Epithelial cell of esophagus (primary cell): Measurements from ENCODE around the gene NAPB.

Experiments used
- DNase-seq: peaks from one replicate; pipeline ENCODE4 v3.0.0; 2010; ENCODE audit warnings: low read depth
- H3K4me3 ChIP-seq: 2 replicates; pipeline ENCODE4 v1.5.1; 2011; ENCODE audit warnings: mild to moderate bottlenecking, low read length, control low read depth
- TF ChIP-seq, protein P1 (sequence below): IDR thresholded peaks from 2 replicates; pipeline ENCODE4 v1.5.1; 2011; ENCODE audit warnings: low read depth, mild to moderate bottlenecking, low read length, control low read depth, inconsistent platforms; ENCODE audit not compliant: insufficient read depth; ENCODE audit errors: missing control alignments

The NAPB gene

DNA sequence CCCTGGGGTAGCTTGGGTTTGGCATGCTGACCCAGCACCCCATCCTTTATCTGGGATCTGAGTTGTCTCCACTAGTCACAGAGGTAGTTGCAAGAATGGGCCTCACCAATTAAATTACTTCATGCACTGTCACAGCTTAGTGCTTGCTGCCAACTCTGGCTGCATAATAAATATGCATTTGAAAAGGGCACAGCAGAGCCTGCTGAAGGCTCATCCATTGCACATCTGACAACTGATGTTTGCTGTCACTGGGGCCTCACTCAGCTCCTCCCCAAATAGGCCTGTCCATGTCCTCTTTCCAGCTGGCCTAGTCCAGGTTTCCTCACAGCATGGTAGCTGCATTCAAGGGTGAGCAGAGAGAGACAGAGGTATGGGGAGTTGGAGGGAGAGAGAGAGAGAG, 84.0 kb downstream of the NAPB start:
- H3K4me3 ChIP-seq, result no peak overlapping the region
- no peak for DNase-seq
- TF ChIP-seq, protein P1, sequence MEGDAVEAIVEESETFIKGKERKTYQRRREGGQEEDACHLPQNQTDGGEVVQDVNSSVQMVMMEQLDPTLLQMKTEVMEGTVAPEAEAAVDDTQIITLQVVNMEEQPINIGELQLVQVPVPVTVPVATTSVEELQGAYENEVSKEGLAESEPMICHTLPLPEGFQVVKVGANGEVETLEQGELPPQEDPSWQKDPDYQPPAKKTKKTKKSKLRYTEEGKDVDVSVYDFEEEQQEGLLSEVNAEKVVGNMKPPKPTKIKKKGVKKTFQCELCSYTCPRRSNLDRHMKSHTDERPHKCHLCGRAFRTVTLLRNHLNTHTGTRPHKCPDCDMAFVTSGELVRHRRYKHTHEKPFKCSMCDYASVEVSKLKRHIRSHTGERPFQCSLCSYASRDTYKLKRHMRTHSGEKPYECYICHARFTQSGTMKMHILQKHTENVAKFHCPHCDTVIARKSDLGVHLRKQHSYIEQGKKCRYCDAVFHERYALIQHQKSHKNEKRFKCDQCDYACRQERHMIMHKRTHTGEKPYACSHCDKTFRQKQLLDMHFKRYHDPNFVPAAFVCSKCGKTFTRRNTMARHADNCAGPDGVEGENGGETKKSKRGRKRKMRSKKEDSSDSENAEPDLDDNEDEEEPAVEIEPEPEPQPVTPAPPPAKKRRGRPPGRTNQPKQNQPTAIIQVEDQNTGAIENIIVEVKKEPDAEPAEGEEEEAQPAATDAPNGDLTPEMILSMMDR, result no peak

DNA sequence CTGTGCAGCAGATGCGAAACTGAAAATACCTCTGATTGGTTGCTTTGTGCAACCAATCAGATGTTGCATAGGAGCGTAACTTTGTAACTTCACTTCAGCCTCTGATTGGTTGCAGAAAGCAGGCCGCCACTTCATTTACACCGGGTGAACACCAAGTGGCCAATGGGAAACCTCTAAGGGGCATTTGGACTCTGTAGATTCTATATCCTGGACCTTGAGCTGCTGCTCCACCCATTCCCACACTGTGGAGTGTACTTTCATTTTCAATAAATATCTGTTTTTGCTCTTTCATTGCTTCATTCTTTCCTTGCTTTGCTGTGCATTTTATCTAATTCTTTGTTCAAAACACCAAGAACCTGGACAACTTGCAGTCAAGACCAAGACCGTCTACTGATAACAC, 84.8 kb downstream of the NAPB start:
- TF ChIP-seq, protein P1, result no peak
- no peak overlapping the region for H3K4me3 ChIP-seq
- DNase-seq, result no peak

DNA sequence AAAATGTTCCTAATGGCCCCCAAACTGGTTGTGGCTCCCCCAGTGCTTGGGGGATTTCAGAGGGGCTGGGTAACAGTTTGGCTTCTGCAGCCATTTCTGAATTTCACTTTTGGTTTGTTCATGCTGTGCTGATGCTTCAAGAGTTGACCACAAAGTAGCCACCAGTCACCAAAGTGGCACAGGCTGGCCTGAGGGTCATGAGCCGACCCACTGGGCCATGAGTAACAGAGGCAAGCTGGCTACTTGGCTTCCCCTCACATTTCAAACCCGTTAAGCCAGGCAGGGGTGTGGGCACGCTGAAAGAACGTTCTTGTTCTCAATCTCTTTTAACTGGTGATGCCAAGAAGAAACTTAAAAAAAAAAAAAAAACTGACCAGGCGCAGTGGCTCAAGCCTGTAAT, 85.8 kb downstream of the NAPB start:
- no peak for DNase-seq
- TF ChIP-seq, protein P1, result no peak
- no peak overlapping the region for H3K4me3 ChIP-seq

DNA sequence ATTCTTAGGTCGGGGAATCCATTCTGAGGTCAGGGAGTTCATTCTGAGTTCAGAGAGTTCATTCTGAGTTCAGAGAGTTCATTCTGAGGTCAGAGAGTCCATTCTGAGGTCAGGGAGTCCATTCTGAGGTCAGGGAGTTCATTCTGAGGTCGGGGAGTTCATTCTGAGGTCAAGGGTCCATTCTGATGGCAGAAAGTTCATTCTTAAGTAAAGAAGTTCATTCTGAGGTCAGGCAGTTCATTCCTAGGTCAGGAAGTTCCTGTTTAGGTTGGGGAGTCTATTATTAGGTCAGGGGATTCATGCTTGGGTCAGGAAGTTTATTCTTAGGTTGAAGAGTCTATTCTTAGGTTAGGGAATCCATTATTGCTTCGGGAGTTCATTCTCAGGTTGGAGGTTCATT, 87.2 kb downstream of the NAPB start:
- DNase-seq, result no peak
- TF ChIP-seq, protein P1, result no peak

DNA sequence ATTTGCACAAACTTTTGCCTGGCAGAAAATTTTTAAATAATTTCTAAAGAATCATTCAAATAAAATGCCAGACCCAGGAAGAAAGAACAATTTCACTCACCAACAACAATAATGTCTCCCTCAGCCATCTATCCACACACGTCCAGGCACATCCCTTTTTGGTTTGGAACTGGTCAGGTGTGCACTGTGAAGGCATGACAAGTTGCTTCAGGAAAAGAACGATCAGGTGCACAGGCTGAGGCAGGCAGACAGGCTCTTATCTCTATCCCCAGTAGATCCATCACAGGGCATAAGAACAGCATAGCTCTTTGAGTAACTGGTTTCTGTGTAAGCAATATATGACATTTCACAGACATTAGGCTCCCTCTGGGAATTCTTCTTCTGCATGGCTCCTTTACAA, 88.8 kb downstream of the NAPB start:
- no peak overlapping the region for H3K4me3 ChIP-seq
- DNase-seq, result peak; percentile 4
- TF ChIP-seq, protein P1, result no peak

More for the DNA sequence above, 87.2 kb downstream of the NAPB start:
- no peak overlapping the region for H3K4me3 ChIP-seq

DNA sequence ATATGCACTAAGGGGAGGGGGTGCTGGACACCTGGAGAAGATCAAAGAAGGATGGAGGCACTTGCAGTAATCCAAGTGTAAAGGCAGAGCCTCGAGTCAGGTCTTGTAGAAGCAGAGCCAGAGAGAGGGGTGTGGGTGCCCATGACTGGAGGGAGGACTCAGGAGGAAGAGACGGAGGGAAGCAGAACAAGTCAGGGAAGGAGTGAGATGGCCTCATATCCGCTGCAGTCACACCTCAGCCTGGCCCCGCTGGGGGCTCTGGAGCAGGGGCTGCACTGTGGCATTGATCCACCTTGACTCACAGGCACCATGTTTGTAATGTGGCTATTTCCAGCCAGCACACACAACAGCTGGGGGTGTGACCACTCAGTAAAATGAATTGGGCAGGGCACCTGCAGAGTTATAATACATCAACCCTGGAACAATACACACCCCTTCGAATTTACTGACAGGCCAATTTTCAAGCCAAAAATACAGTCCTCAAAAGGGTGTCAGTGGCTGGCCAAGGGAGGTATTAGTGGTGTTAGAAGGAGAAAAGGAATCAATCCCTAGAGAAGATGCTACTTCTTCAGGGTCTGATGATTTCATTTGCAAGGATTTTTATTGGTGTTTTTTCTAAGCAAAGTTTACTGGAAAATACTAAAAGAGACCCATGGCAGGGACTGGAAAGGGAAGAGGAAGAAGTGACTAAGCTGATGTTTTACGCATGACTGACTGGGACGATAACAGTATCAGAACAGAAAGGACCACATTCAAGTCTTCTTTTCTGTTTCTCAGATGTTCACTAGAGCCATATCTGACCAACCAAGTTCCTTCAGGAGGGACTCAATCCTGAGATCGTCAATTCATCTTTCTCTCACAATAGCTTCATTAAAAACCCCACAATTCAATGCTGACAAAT, 89.6 kb downstream of the NAPB start:
- DNase-seq, result peak; percentile 7
- TF ChIP-seq, protein P1, result no peak

More for the DNA sequence above, 89.6 kb downstream of the NAPB start:
- no peak overlapping the region for H3K4me3 ChIP-seq
